HepG2 (cell line): Measurements from ENCODE around the gene CCDC124. TPM values are rescaled to one million over a fixed set of nuclear protein-coding genes. Genes with fewer than 3 reads are reported as not detected.

ENCODE experiments used
- ATAC-seq: fragments of 200-7000 bp; cut with Tn5 transposase; 3 replicates; pipeline ENCODE4 v1.9.1; 2020; ENCODE audit warnings: mild to moderate bottlenecking, moderate library complexity
- BruUV-seq: library from RNA; stranded (reverse); fragments of 400-500 nt; replicated peaks from 2 replicates; lab custom pipeline; 2021; lab: Mats Ljungman, UMichigan
- CTCF ChIA-PET: fragments of 300-600 bp; formaldehyde crosslinking; extraction: SDS; loops from one replicate; lab custom pipeline; 2021; ENCODE audit warnings: low total read pairs, inconsistent platforms, low intra/inter-chr PET ratio; lab: Yijun Ruan, JAX
- POLR2A ChIA-PET: fragments of 350-600 bp; sonication (Branson Sonifier 250); formaldehyde crosslinking; loops from one replicate; lab custom pipeline; 2020; ENCODE audit warnings: antibody characterized with exemption, inconsistent platforms; lab: Yijun Ruan, JAX
- DNase-seq: peaks from one replicate; pipeline ENCODE4 v3.0.0-alpha.2; 2015; ENCODE audit warnings: low spot score
- FAIRE-seq: peaks from 3 replicates; lab custom pipeline; 2011; peaks lifted over from hg19 to GRCh38; lab: Jason Lieb, UNC
- H2AFZ ChIP-seq: one replicate; pipeline ENCODE4 v1.6.1; 2011; ENCODE audit warnings: low read length, inconsistent platforms
- H3K27ac ChIP-seq: fragments of 300-600 bp; 3 replicates; pipeline ENCODE4 v1.8.0; 2011; ENCODE audit warnings: mixed run types, mild to moderate bottlenecking, mixed read lengths, low read length, inconsistent platforms; ENCODE audit not compliant: insufficient read depth; ENCODE audit errors: extremely low read length
- H3K27me3 ChIP-seq, 2 experiments: fragments of 200-600 bp in 1 of 2; 2 replicates in 1 of 2; 3 replicates in 1 of 2; pipeline versions ENCODE4 v1.6.0 to v1.8.0; 2011; ENCODE audit warnings: low read length in 2 of 2, mild to moderate bottlenecking in 2 of 2, moderate library complexity in 2 of 2, inconsistent platforms in 1 of 2; ENCODE audit not compliant: insufficient read depth in 2 of 2, control insufficient read depth in 1 of 2
- H3K36me3 ChIP-seq, 2 experiments: fragments of 200-600 bp in 1 of 2; replicated peaks in 1 of 2; 2 replicates in 1 of 2; 3 replicates in 1 of 2; pipeline versions ENCODE4 v1.5.1 to v1.8.0; 2011; ENCODE audit warnings: low read length in 2 of 2, inconsistent platforms in 1 of 2; ENCODE audit not compliant: insufficient read depth in 2 of 2, control insufficient read depth in 1 of 2
- H3K4me1 ChIP-seq: 2 replicates; pipeline ENCODE4 v1.5.1; 2012; ENCODE audit warnings: low read length, inconsistent platforms; ENCODE audit not compliant: insufficient read depth
- H3K4me2 ChIP-seq: 2 replicates; pipeline ENCODE4 v1.6.0; 2011; ENCODE audit warnings: low read depth, low read length, inconsistent platforms
- H3K4me3 ChIP-seq, 3 experiments: fragments of 200-600 bp in 1 of 3; sonication (generic), shearing (Covaris generic) in 1 of 3; replicated peaks in 1 of 3; 2 replicates each; pipeline ENCODE4 v1.5.1; 2011 to 2016; ENCODE audit warnings: low read length in 3 of 3, inconsistent platforms in 2 of 3, low read depth in 2 of 3, mild to moderate bottlenecking in 2 of 3, control low read depth in 1 of 3, mixed read lengths in 1 of 3; ENCODE audit not compliant: insufficient read depth in 1 of 3
- H3K79me2 ChIP-seq: one replicate; pipeline ENCODE4 v1.6.1; 2011; ENCODE audit warnings: low read length, inconsistent platforms; ENCODE audit not compliant: insufficient read depth
- H3K9ac ChIP-seq: 2 replicates; pipeline ENCODE4 v1.6.0; 2011; ENCODE audit warnings: mild to moderate bottlenecking, low read depth, low read length, inconsistent platforms; ENCODE audit not compliant: insufficient read depth
- H3K9me3 ChIP-seq: 2 replicates; pipeline ENCODE4 v1.5.1; 2012; ENCODE audit warnings: mild to moderate bottlenecking, low read length
- H4K20me1 ChIP-seq: 2 replicates; pipeline ENCODE4 v1.6.0; 2011; ENCODE audit warnings: inconsistent platforms, mild to moderate bottlenecking, low read length, moderate library complexity; ENCODE audit not compliant: insufficient read depth
- AGO1 ChIP-seq: fragments of 200-400 bp; formaldehyde crosslinking; IDR thresholded peaks from 2 replicates; pipeline ENCODE4 v1.6.1; 2017; ENCODE audit warnings: mild to moderate bottlenecking, low read depth, low read length, moderate library complexity; ENCODE audit not compliant: poor library complexity, severe bottlenecking
- FOSL2 ChIP-seq: sonication (generic); formaldehyde crosslinking; IDR thresholded peaks from 2 replicates; pipeline ENCODE4 v1.4.0; 2020; ENCODE audit warnings: missing genetic modification reagents
- RARA ChIP-seq: IDR thresholded peaks from 2 replicates; pipeline ENCODE4 v1.6.1; 2016; ENCODE audit warnings: missing genetic modification reagents, missing compliant biosample characterization
- RXRA ChIP-seq: sonication (generic); formaldehyde crosslinking; IDR thresholded peaks from 2 replicates; pipeline ENCODE4 v1.5.1; 2020; ENCODE audit warnings: missing genetic modification reagents
- SOX13 ChIP-seq, 3 experiments: fragments of 450-650 bp in 1 of 3; sonication (generic) in 1 of 3; formaldehyde crosslinking in 1 of 3; IDR thresholded peaks in 2 of 3; conservative IDR thresholded peaks in 1 of 3; 2 replicates each; pipeline versions ENCODE4 v1.5.0 to v1.6.1; 2016 to 2020; ENCODE audit warnings: antibody characterized with exemption in 1 of 3, mild to moderate bottlenecking in 1 of 3, missing compliant biosample characterization in 1 of 3, missing genetic modification reagents in 1 of 3, moderate library complexity in 1 of 3
- SP140L ChIP-seq: sonication (generic); formaldehyde crosslinking; IDR thresholded peaks from 2 replicates; pipeline ENCODE4 v1.4.0; 2020; ENCODE audit warnings: missing genetic modification reagents, borderline replicate concordance
- ZGPAT ChIP-seq: IDR thresholded peaks from 2 replicates; pipeline ENCODE4 v1.6.1; 2016; ENCODE audit warnings: mild to moderate bottlenecking
- ZNF143 ChIP-seq: sonication (generic); formaldehyde crosslinking; IDR thresholded peaks from 2 replicates; pipeline ENCODE4 v1.4.0; 2020; ENCODE audit warnings: missing genetic modification reagents
- ZNF557 ChIP-seq: sonication (generic); formaldehyde crosslinking; IDR thresholded peaks from 2 replicates; pipeline ENCODE4 v1.4.0; 2020; ENCODE audit warnings: missing genetic modification reagents
- WGBS: methylation state at CpG from one replicate; pipeline ENCODE4 v1.1.6; 2017; ENCODE audit warnings: low lambda C conversion rate; 5-methylcytosine and 5-hydroxymethylcytosine counted together
- in situ Hi-C: cut with HindIII; loops from 2 replicates; pipeline ENCODE4 v1.10.0; 2017; ENCODE audit warnings: low pct_unique_long_range_greater_than_20kb; ENCODE audit not compliant: extremely low pct_ligation_motif_present
- intact Hi-C: fragments of 100-400 bp; cut with micrococcal nuclease; formaldehyde crosslinking; loops from one replicate; pipeline ENCODE4 v1.10.0; 2022; ENCODE audit not compliant: unreplicated experiment
- polyA plus RNA-seq, 8 experiments: library from polyadenylated mRNA; depleted of rRNA in 3 of 8; stranded (reverse) in 7 of 8; unstranded in 1 of 8; fragments of >200 nt; fragmentation: Illumina TruSeq in 4 of 8; extraction: Trizol in 4 of 8; gene quantifications; 2 replicates each; pipeline versions ENCODE4 v1.2.1 to v1.2.3, GENCODE V29; 2011 to 2016; ENCODE audit warnings: low read depth in 4 of 8, missing spikeins in 1 of 8, mixed read lengths in 1 of 8; ENCODE audit not compliant: insufficient read depth in 1 of 8
- total RNA-seq, 5 experiments: library from RNA; depleted of rRNA; stranded (reverse); fragments of >200 nt; fragmentation: Illumina TruSeq; extraction: Trizol; gene quantifications; 2 replicates each; pipeline ENCODE4 v1.2.3, GENCODE V29; 2016; ENCODE audit warnings: low read depth in 1 of 5
- TF ChIP-seq, protein P1 (sequence below): sonication (generic); formaldehyde crosslinking; IDR thresholded peaks from 2 replicates; pipeline ENCODE4 v1.4.0; 2020; ENCODE audit warnings: mild to moderate bottlenecking, missing genetic modification reagents, borderline replicate concordance
- TF ChIP-seq, protein P2 (sequence below): sonication (generic); formaldehyde crosslinking; IDR thresholded peaks from 2 replicates; pipeline ENCODE4 v1.5.0; 2020; ENCODE audit warnings: missing genetic modification reagents

The CCDC124 gene
- total and polyA plus RNA-seq, 2 of the 13 experiments (the other 11 are each of a cell fraction or from before 2014, with no cell fraction given): 14.9 to 20.3 TPM

DNA sequence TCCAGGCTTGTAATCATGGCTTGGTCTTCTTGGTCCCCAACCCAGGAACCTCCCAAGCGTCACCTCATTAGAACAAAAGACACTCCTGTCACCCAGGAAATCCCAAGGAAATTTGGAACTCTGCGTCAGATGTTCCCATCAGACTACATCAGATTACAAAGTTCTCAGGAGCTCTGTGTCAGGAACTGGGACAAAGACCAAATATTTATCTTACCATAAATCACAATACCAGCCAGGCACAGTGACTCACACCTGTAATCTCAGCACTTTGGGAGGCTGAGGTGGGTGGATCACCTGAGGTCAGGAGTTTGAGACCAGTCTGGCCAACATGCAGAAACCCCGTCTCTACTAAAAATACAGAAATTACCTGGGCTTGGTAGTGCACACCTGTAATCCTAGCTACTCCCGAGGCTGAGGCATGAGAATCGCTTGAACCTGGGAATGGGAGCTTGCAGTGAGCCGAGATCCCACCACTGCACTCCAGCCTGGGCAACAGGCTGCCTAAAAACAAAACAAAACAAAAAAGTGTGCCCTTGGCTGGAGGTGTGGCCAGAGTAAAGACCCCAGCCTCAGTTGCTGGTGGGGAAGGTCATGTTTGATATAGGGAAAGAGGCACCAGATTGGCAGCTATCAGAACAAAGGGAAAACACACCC lies 16.7 kb upstream of the CCDC124 start:
- H3K4me3 ChIP-seq: no peak overlapping the region
- no peaks in the 10 kb centered on the region for H4K20me1 ChIP-seq
- peaks cover 12% of the 10 kb centered on the region for H3K9me3 ChIP-seq
- TF ChIP-seq ZNF557 (CRISPR knock-in tag): no peak
- TF ChIP-seq SP140L (CRISPR knock-in tag): no peak
- TF ChIP-seq ZNF143 (CRISPR knock-in tag): no peak
- no peak for TF ChIP-seq SOX13 (IDR thresholded peaks at IDR 0.05)
- TF ChIP-seq SOX13 (CRISPR knock-in tag; conservative IDR thresholded peaks at IDR 0.05 in 1 of 2, IDR thresholded peaks at IDR 0.05 in 1 of 2): peak in 1 of 2 experiments; percentile 15; a peak in 1 of 4 replicates
- TF ChIP-seq, protein P1, sequence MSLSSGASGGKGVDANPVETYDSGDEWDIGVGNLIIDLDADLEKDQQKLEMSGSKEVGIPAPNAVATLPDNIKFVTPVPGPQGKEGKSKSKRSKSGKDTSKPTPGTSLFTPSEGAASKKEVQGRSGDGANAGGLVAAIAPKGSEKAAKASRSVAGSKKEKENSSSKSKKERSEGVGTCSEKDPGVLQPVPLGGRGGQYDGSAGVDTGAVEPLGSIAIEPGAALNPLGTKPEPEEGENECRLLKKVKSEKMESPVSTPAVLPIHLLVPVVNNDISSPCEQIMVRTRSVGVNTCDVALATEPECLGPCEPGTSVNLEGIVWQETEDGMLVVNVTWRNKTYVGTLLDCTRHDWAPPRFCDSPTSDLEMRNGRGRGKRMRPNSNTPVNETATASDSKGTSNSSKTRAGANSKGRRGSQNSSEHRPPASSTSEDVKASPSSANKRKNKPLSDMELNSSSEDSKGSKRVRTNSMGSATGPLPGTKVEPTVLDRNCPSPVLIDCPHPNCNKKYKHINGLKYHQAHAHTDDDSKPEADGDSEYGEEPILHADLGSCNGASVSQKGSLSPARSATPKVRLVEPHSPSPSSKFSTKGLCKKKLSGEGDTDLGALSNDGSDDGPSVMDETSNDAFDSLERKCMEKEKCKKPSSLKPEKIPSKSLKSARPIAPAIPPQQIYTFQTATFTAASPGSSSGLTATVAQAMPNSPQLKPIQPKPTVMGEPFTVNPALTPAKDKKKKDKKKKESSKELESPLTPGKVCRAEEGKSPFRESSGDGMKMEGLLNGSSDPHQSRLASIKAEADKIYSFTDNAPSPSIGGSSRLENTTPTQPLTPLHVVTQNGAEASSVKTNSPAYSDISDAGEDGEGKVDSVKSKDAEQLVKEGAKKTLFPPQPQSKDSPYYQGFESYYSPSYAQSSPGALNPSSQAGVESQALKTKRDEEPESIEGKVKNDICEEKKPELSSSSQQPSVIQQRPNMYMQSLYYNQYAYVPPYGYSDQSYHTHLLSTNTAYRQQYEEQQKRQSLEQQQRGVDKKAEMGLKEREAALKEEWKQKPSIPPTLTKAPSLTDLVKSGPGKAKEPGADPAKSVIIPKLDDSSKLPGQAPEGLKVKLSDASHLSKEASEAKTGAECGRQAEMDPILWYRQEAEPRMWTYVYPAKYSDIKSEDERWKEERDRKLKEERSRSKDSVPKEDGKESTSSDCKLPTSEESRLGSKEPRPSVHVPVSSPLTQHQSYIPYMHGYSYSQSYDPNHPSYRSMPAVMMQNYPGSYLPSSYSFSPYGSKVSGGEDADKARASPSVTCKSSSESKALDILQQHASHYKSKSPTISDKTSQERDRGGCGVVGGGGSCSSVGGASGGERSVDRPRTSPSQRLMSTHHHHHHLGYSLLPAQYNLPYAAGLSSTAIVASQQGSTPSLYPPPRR: no peak
- TF ChIP-seq, protein P2, sequence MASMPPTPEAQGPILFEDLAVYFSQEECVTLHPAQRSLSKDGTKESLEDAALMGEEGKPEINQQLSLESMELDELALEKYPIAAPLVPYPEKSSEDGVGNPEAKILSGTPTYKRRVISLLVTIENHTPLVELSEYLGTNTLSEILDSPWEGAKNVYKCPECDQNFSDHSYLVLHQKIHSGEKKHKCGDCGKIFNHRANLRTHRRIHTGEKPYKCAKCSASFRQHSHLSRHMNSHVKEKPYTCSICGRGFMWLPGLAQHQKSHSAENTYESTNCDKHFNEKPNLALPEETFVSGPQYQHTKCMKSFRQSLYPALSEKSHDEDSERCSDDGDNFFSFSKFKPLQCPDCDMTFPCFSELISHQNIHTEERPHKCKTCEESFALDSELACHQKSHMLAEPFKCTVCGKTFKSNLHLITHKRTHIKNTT (CRISPR knock-in tag): no peak
- peak; percentile 74 for TF ChIP-seq FOSL2
- TF ChIP-seq RXRA (CRISPR knock-in tag): peak; percentile 12; the same call in 1 of the 2 replicates
- TF ChIP-seq ZGPAT: no peak
- TF ChIP-seq AGO1: no peak
- TF ChIP-seq RARA (CRISPR knock-in tag): 0 out of 2 replicates have a peak, but pooled peaks have one; percentile 21
- peaks cover 13% of the 10 kb centered on the region for H3K4me1 ChIP-seq
- H3K27me3 ChIP-seq: no peaks in the 10 kb centered on the region
- WGBS: 15% methylated on average over 6 of the region's 6 CpGs
- H2AFZ ChIP-seq: no peak overlapping the region
- H3K4me2 ChIP-seq: no peak overlapping the region
- no peak for ATAC-seq
- BruUV-seq: no TSS peak
- H3K79me2 ChIP-seq: no peaks in the 10 kb centered on the region
- intact Hi-C loops (no loop called here), in situ Hi-C loops (no loop called here)
- POLR2A ChIA-PET: no interaction called here
- H3K9ac ChIP-seq: no peak overlapping the region
- H3K27ac ChIP-seq: no peak overlapping the region
- CTCF ChIA-PET: no interaction called here
- no peak for DNase-seq
- H3K36me3 ChIP-seq: no peaks in the 10 kb centered on the region
- no peak for FAIRE-seq
